ENCODE data around the gene FAM163B. TPM values are rescaled to one million over a fixed set of nuclear protein-coding genes. Genes with fewer than 3 reads are reported as not detected.

FAM163B gene
- total RNA-seq, 1 donor from 2014 or later, result not detected

DNA sequence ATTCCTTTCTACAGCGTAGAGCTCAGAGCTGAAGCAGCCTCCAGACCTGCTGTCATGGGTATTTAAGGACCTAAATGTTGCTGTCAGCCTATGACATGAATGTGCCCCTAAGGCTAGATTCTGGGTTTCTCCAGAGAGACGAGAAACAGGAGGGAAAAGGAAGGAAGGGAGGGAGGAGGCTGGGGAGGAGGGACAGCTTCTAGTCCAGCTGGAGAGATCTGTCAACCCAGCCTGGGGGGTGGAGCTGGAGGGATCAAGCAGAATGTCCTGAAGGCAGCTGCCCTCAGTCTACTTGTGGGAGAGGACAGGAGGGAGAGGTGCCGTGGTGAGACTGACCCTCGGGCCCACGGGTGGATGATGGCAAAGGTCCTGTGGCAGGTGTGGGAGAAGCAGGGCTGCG, 25.9 kb upstream of the FAM163B start:
- peaks cover 18% of the 10 kb centered on the region for H3K27me3 Mint-ChIP-seq
- H3K27ac Mint-ChIP-seq, result no peak overlapping the region
- no peak overlapping the region for H3K4me3 Mint-ChIP-seq
- H3K36me3 Mint-ChIP-seq, result no peaks in the 10 kb centered on the region
- TF ChIP-seq, protein P1, sequence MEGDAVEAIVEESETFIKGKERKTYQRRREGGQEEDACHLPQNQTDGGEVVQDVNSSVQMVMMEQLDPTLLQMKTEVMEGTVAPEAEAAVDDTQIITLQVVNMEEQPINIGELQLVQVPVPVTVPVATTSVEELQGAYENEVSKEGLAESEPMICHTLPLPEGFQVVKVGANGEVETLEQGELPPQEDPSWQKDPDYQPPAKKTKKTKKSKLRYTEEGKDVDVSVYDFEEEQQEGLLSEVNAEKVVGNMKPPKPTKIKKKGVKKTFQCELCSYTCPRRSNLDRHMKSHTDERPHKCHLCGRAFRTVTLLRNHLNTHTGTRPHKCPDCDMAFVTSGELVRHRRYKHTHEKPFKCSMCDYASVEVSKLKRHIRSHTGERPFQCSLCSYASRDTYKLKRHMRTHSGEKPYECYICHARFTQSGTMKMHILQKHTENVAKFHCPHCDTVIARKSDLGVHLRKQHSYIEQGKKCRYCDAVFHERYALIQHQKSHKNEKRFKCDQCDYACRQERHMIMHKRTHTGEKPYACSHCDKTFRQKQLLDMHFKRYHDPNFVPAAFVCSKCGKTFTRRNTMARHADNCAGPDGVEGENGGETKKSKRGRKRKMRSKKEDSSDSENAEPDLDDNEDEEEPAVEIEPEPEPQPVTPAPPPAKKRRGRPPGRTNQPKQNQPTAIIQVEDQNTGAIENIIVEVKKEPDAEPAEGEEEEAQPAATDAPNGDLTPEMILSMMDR (conservative IDR thresholded peaks at IDR 0.05), result no peak
- no peaks in the 10 kb centered on the region for H3K9me3 Mint-ChIP-seq
- DNase-seq (ENCODE audit: extremely low spot score, unreplicated experiment), result no peak
- peaks cover 25% of the 10 kb centered on the region for H3K4me1 Mint-ChIP-seq (ENCODE audit: unreplicated experiment)

DNA sequence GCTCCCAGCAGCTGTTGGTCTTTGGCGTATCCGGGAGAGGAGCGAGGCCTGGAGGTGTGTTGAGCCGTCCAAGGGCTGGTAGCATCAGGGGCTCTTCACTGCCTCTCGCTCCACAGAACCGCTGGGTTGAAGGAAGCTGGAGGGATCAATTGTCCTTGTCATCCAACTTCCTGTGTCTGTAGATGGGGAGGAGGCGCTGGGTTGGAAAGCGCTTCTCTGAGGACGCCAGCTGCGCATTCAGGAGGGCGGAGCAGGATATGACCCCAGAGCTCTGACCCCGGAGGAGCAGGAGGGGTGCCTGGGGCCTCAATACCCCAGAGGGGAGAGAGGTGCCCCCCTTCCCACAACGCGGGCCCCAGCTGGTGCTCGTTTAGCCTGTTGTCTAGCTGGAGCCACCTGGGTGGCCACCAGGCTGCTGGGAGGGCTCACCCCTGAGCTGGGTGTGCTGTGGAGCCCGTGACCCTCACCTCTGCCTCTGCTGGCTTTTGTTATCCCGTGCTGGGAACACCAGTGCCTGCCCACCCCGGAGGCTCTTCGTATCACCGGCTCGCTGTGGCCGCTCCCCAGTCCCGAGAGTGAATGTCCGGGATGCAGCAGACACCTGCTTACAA, 25.0 kb upstream of the FAM163B start:
- TF ChIP-seq, protein P1 (conservative IDR thresholded peaks at IDR 0.05), result no peak
- H3K27ac Mint-ChIP-seq, result no peak overlapping the region
- H3K9me3 Mint-ChIP-seq, result no peaks in the 10 kb centered on the region
- no peak overlapping the region for H3K4me3 Mint-ChIP-seq
- peaks cover 18% of the 10 kb centered on the region for H3K27me3 Mint-ChIP-seq
- H3K4me1 Mint-ChIP-seq (ENCODE audit: unreplicated experiment), result peaks cover 25% of the 10 kb centered on the region
- H3K36me3 Mint-ChIP-seq, result no peaks in the 10 kb centered on the region
- DNase-seq (ENCODE audit: extremely low spot score, unreplicated experiment), result no peak

DNA sequence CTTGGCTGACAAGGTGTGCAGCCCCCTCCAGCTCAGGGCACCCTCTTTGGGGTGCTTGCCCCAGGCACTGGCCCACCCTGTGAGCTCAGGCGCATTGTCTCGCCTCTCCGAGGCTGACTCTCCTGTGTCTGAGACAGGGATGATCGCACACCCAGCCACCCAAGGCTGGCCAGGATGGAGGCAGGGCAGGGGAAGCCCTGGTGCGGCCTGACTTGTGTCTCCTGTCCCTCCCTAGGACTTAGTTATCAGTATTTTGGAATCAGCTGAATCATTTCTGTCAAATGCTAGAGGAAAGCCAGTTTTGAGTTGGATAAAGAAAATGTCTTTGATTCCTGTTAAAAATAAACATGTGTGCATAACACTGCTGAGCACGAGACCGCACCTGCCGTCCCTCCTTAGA, 24.5 kb upstream of the FAM163B start:
- no peak overlapping the region for H3K4me3 Mint-ChIP-seq

DNA sequence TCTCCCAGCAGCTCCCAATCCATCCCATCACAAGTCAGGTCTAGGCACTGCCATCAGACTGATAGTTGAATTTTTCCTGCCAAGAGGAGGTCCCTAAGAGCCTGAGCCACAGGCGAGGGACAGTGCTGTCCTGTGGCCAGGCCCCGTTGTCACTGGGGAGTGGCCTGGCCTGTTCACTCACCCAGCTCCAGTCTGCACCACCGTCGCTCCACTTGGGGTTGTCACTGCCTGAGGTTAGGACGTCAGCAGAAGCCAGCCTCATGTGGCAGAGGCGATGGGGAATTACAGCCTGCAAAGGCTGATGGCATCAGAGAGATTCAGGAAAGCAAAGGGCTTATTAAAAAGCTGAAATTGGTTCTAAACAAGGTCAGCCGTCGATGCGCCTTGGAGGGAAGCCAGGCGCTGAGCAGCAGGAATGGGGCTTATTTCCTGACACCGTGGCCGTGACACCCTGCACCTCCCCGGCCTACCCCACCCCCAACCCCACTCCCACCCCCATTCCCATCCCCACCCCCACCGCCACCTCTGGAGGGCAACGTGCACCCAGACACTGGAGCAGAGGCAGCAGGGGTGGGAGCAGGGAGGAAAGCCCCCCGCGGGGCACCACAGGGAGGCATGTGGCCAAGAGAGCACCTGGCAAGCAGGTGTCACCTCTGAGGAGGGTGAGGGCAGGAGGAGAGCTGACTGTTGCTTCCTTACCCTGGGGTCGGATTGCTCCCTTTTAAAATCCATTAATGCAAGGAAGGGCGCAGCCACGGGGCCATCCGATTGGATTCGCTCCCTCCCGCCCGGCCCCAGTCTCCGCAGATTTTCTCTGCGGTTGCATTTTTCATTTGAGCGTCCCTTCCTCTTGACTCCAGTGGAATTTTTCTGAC, 23.9 kb upstream of the FAM163B start:
- Mint-ChIP-seq H3K4me3 (no peak overlapping the region), H3K9me3 (no peaks in the 10 kb centered on the region), H3K36me3 (no peaks in the 10 kb centered on the region), H3K4me1 (ENCODE audit: unreplicated experiment) (peaks cover 19% of the 10 kb centered on the region), H3K27me3 (peaks cover 17% of the 10 kb centered on the region), H3K27ac (no peak overlapping the region)
- TF ChIP-seq, protein P1 (conservative IDR thresholded peaks at IDR 0.05), result no peak
- DNase-seq (ENCODE audit: extremely low spot score, unreplicated experiment), result no peak

More for the DNA sequence above, 24.5 kb upstream of the FAM163B start:
- no peaks in the 10 kb centered on the region for H3K9me3 Mint-ChIP-seq
- TF ChIP-seq, protein P1 (conservative IDR thresholded peaks at IDR 0.05), result no peak
- DNase-seq (ENCODE audit: extremely low spot score, unreplicated experiment), result no peak
- H3K4me1 Mint-ChIP-seq (ENCODE audit: unreplicated experiment), result peaks cover 25% of the 10 kb centered on the region
- no peaks in the 10 kb centered on the region for H3K36me3 Mint-ChIP-seq
- H3K27me3 Mint-ChIP-seq, result peaks cover 18% of the 10 kb centered on the region
- H3K27ac Mint-ChIP-seq, result no peak overlapping the region

DNA sequence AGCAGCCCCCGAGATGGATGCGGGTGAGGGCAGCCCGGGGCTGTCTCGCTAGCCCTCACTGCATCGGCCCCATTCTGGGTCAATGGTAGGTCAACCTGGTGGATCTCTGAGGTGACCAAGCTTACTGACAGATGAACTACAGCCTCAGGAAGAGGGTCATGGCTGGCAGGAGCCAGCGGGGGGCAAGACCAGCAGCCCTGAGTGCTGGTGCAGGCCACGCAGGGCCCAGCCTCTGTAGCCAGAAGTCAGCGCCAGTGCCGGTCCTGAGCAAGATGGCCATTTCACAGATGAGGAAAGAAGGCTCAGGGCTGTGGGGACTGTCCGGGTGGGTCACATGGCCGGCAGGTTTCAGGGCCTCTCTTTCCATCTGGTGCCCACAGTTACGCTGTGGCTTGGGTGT, 21.9 kb upstream of the FAM163B start:
- Mint-ChIP-seq H3K27me3 (peaks cover 27% of the 10 kb centered on the region), H3K36me3 (no peaks in the 10 kb centered on the region), H3K9me3 (peaks cover 6% of the 10 kb centered on the region), H3K4me1 (ENCODE audit: unreplicated experiment) (peaks cover 17% of the 10 kb centered on the region), H3K4me3 (no peak overlapping the region), H3K27ac (no peak overlapping the region)
- TF ChIP-seq, protein P1 (conservative IDR thresholded peaks at IDR 0.05), result no peak
- DNase-seq (ENCODE audit: extremely low spot score, unreplicated experiment), result no peak

All from type B pancreatic cell (in vitro differentiated cells).